PC-9 (cell line): ENCODE measurements around the gene MAGEA8.

Experiments used
- CTCF ChIP-seq: fragments of 200-600 bp; sonication (generic); conservative IDR thresholded peaks from 2 replicates; pipeline ENCODE4 v1.6.1; 2017; ENCODE audit warnings: mixed run types, antibody characterized with exemption, mild to moderate bottlenecking, moderate library complexity
- EZH2 ChIP-seq: fragments of 200-600 bp; sonication (generic); IDR thresholded peaks from 2 replicates; pipeline ENCODE4 v1.8.0; 2017; ENCODE audit warnings: antibody characterized with exemption, low read depth

DNA sequence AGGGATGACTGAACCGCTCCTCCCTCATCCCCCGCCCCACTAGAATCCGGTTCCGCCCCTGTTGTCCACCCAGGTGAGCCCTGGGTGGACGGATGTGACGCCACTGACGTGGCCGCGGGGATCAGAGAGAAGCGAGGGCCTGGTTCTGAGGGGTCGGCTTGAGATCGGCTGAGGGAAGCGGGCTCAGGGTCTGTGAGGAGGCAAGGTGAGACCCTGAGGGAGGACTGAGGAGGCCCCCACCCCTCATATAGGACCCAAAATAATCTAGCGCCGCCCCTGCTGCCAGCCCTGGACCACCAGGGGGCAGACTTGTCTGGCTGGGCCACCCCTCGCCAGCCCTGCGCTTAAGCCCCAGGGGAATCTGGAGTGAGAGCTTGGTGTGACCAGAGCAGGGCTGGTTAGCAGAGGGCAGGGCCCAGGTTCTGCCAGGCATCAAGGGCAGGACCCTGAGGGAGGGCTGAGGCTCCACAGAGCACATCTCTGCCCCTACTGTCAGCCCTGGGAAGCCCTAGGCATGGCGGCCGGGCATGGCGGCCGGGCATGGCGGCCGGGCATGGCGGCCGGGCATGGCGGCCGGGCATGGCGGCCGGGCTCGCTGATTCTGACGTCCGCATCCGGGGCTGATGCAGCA is at the start of gene MAGEA8:
- TF ChIP-seq CTCF (peak; percentile 46; the same call in 1 of the 2 replicates), EZH2 (no peak)
